Vagina (tissue), 2 donors: ENCODE data around the gene F10. TPM values are rescaled to one million over a fixed set of nuclear protein-coding genes. Genes with fewer than 3 reads are reported as not detected.

Experiments
- DNase-seq, 2 donors: peaks; one replicate each; pipeline ENCODE4 v3.0.0-alpha.2; 2017; ENCODE audit errors: extremely low spot score in 2 of 2
- H3K27ac ChIP-seq: fragments of 200-600 bp; sonication (generic); one replicate; pipeline ENCODE4 v1.5.1; 2019
- H3K27me3 ChIP-seq: fragments of 200-600 bp; sonication (generic); one replicate; pipeline ENCODE4 v1.5.1; 2019
- H3K36me3 ChIP-seq, 2 donors: fragments of 200-600 bp; sonication (generic); one replicate each; pipeline ENCODE4 v1.5.1; 2017 to 2019
- H3K4me1 ChIP-seq: fragments of 200-600 bp; sonication (generic); one replicate; pipeline ENCODE4 v1.5.1; 2019
- H3K4me3 ChIP-seq, 2 donors: fragments of 200-600 bp; sonication (generic); 1 replicate in 1 of 2; 2 replicates in 1 of 2; pipeline ENCODE4 v1.5.1; 2016 to 2019
- H3K9me3 ChIP-seq: fragments of 200-600 bp; sonication (generic); one replicate; pipeline ENCODE4 v1.5.1; 2019
- POLR2A ChIP-seq, 2 donors: fragments of 450-650 bp; IDR thresholded peaks; one replicate each; pipeline ENCODE4 v1.6.1; 2017; ENCODE audit warnings: antibody characterized with exemption in 2 of 2, mild to moderate bottlenecking in 2 of 2, moderate library complexity in 2 of 2
- POLR2AphosphoS5 ChIP-seq, 2 donors: sonication (generic); formaldehyde crosslinking; IDR thresholded peaks; one replicate each; pipeline ENCODE4 v1.9.0; 2017; ENCODE audit warnings: antibody characterized with exemption in 2 of 2, mild to moderate bottlenecking in 2 of 2, low read depth in 1 of 2; ENCODE audit not compliant: insufficient read depth in 1 of 2
- intact Hi-C: fragments of 100-400 bp; cut with DNase I; formaldehyde crosslinking; loops from one replicate; pipeline ENCODE4 v1.15.1; 2023
- total RNA-seq: library from RNA; depleted of rRNA; stranded (reverse); fragments of >200 nt; gene quantifications from one replicate; pipeline ENCODE4 v1.2.3, GENCODE V29; 2016
- TF ChIP-seq, protein P1 (sequence below), 3 experiments: fragments of 450-650 bp in 2 of 3; fragments of 200-600 bp in 1 of 3; sonication (generic) in 1 of 3; IDR thresholded peaks; one replicate each; pipeline ENCODE4 v1.5.1; 2017 to 2019; ENCODE audit warnings: antibody characterized with exemption in 3 of 3, mild to moderate bottlenecking in 2 of 3, moderate library complexity in 2 of 3

The F10 gene
- total RNA-seq, 1 donor from 2014 or later = 16.7 TPM

DNA sequence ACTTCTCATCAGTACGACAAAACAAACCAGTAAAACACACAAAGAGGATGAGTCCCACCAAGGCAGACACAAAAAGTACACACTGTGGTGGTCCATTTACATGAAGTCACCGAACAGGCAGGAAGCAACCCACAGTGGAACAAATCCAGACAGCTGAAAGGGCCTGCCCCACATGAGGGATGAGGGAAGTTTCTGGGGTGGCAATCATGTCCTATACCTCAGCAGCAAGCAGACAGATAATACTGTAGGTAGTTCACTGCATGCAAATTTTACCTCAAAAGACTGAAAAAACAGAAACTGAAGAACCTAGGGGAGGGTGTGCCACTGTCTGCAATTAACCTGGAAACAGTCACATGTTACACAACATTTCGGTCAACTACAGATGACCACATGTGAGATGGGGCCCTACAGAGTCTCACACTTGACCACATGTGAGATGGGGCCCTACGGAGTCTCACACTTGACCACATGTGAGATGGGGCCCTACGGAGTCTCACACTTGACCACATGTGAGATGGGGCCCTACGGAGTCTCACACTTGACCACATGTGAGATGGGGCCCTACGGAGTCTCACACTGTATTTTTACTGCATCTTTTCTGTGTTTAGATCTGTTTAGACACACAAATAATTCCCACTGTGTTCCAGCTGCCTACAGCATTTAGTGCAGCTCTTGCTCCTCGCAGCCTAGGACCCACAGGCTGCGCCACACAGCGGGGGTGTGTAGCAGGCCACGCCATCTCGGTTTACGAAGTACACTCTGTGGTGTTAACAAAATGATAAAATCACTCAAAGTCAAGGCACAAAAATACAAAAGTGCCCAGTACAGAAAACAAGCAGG lies 63.7 kb downstream of the F10 start:
- Histone ChIP-seq H3K4me3 (no peak overlapping the region), H3K4me1 (no peaks in the 10 kb centered on the region), H3K27ac (peak overlapping the region; percentile 76), H3K27me3 (no peaks in the 10 kb centered on the region), H3K9me3 (no peaks in the 10 kb centered on the region), H3K36me3 (peaks cover 0 to 40% of the 10 kb centered on the region in 2 donors)
- TF ChIP-seq POLR2AphosphoS5 (IDR thresholded peaks at IDR 0.05; ENCODE audit: insufficient read depth in 1 of 2, low read depth in 1 of 2) = no peak
- no peak for TF ChIP-seq POLR2A (IDR thresholded peaks at IDR 0.05)
- TF ChIP-seq, protein P1, sequence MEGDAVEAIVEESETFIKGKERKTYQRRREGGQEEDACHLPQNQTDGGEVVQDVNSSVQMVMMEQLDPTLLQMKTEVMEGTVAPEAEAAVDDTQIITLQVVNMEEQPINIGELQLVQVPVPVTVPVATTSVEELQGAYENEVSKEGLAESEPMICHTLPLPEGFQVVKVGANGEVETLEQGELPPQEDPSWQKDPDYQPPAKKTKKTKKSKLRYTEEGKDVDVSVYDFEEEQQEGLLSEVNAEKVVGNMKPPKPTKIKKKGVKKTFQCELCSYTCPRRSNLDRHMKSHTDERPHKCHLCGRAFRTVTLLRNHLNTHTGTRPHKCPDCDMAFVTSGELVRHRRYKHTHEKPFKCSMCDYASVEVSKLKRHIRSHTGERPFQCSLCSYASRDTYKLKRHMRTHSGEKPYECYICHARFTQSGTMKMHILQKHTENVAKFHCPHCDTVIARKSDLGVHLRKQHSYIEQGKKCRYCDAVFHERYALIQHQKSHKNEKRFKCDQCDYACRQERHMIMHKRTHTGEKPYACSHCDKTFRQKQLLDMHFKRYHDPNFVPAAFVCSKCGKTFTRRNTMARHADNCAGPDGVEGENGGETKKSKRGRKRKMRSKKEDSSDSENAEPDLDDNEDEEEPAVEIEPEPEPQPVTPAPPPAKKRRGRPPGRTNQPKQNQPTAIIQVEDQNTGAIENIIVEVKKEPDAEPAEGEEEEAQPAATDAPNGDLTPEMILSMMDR (IDR thresholded peaks at IDR 0.05) = no peak
- intact Hi-C loops = no loop called here
- no peak for DNase-seq

DNA sequence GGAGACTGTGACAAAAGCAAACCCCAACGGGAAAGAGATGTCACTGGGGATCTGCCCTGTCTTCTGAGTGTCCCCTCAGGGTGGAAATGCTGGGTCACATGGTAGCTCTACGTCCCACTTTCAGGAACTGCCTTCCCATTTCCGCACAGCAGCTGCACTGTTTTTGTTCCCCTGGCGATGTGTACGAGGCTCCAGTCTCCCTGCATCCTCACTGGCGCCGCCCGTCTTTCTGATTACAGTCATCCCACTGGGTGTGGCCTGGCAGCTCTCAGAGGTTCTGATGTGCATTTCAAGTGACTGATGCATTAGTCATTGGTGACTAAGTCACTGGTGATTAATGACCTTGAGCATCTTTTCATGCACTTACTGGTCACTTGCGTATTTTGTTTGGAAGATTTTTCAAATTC lies 64.7 kb downstream of the F10 start:
- DNase-seq = peak in 1 of 2 donors; percentile 96
- peak in 1 of 2 donors; percentile 7 for TF ChIP-seq POLR2A (IDR thresholded peaks at IDR 0.05)
- peak; percentile 75 to 92 for TF ChIP-seq POLR2AphosphoS5 (IDR thresholded peaks at IDR 0.05; ENCODE audit: insufficient read depth in 1 of 2, low read depth in 1 of 2)
- TF ChIP-seq, protein P1 (IDR thresholded peaks at IDR 0.05) = no peak
- H3K36me3 ChIP-seq = peaks cover 0 to 32% of the 10 kb centered on the region in 2 donors
- peak overlapping the region in 1 of 2 donors; percentile 14 for H3K4me3 ChIP-seq
- intact Hi-C loops = no loop called here
- H3K4me1 ChIP-seq = no peaks in the 10 kb centered on the region
- no peaks in the 10 kb centered on the region for H3K27me3 ChIP-seq
- H3K27ac ChIP-seq = peak overlapping the region; percentile 76
- H3K9me3 ChIP-seq = no peaks in the 10 kb centered on the region

DNA sequence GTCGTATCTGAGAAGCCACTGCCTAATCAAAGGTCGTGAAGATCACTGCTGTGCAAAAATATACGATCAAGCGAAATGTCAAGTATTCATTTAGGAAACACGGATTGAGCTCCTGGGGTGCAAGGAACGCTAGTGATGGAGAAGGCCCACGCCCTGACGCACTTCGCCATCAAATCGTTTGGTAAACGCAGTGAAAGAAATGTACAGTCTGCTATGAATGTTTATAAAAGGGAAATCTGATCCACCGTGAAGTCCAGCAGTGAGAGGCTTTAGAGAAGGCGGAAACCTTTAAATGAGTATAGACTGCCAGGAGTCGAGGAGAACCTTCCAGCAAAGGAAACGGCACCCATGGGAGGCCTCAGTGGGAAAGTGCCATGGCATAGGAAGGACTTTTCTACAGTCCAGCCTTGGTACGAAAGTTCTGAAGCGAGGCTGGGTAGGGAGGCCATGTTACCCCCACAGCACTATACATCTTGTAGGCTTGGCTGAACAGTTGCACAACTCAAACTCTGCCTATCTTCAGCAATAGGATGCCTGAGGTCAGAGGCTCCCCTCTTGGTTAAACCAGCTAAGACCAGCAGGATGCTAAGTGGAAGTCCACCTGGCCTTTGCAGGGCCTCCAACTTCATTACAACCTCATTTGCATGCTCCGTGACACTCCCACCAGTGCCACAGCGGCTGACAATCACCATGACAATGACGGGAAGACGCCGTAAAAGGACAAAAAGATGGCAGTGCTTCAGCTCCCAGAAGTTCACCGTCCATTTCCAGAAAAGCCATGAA lies 65.5 kb downstream of the F10 start:
- peaks cover 0 to 28% of the 10 kb centered on the region in 2 donors for H3K36me3 ChIP-seq
- intact Hi-C loops = no loop called here

DNA sequence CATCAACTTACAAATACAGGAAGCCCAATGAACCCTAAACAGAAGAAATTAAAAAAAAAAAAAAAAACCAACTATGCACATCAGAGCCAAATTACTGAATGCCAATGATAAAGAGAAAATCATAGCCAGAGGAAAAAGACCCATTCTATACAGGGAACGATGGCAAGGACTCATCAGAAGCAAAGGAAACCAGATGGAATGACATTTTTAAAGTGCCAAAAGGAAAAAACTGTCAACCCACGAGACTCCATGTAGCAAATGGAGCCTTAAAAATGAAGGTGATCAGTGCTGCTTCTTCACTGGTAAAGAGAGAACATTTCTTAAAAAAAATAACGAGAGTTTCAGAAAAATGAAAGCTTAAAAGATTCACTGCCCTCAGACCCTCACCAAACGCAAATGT lies 67.6 kb downstream of the F10 start:
- no peak for DNase-seq
- H3K9me3 ChIP-seq = no peaks in the 10 kb centered on the region
- no peaks in the 10 kb centered on the region for H3K4me1 ChIP-seq
- TF ChIP-seq, protein P1 (IDR thresholded peaks at IDR 0.05) = no peak
- TF ChIP-seq POLR2AphosphoS5 (IDR thresholded peaks at IDR 0.05; ENCODE audit: insufficient read depth in 1 of 2, low read depth in 1 of 2) (no peak), POLR2A (IDR thresholded peaks at IDR 0.05) (no peak)
- H3K27me3 ChIP-seq = no peaks in the 10 kb centered on the region
- intact Hi-C loops = no loop called here
- peaks cover 0 to 34% of the 10 kb centered on the region in 2 donors for H3K36me3 ChIP-seq
- no peak overlapping the region for H3K27ac ChIP-seq
- no peak overlapping the region for H3K4me3 ChIP-seq

More for the DNA sequence above, 65.5 kb downstream of the F10 start:
- no peak overlapping the region for H3K4me3 ChIP-seq
- H3K27ac ChIP-seq = peak overlapping the region; percentile 76
- no peaks in the 10 kb centered on the region for H3K4me1 ChIP-seq
- H3K9me3 ChIP-seq = no peaks in the 10 kb centered on the region
- no peak for DNase-seq
- TF ChIP-seq POLR2A (IDR thresholded peaks at IDR 0.05) (no peak), POLR2AphosphoS5 (IDR thresholded peaks at IDR 0.05; ENCODE audit: insufficient read depth in 1 of 2, low read depth in 1 of 2) (no peak)
- TF ChIP-seq, protein P1 (IDR thresholded peaks at IDR 0.05) = no peak
- no peaks in the 10 kb centered on the region for H3K27me3 ChIP-seq
